ENCODE results near the gene CAMKK2. TPM values are rescaled to one million over a fixed set of nuclear protein-coding genes. Genes with fewer than 3 reads are reported as not detected.

The CAMKK2 gene
- total RNA-seq, 4 donors from 2014 or later: 24.9 to 58.2 (median 38.5) TPM

- DNase-seq (ENCODE audit: low spot score) (no peak), ATAC-seq (ENCODE audit: low FRiP score) (no peak)
- TF ChIP-seq CTCF (IDR thresholded peaks at IDR 0.05): no peak
Observed at GRCh38 chr12:121238604-121239350, 57.7 kb downstream of the CAMKK2 start.

- no peak for TF ChIP-seq CTCF (IDR thresholded peaks at IDR 0.05)
- DNase-seq (ENCODE audit: low spot score): no peak
- no peak for ATAC-seq (ENCODE audit: low FRiP score)
Observed at GRCh38 chr12:121238086-121238485, 58.4 kb downstream of the CAMKK2 start.

- DNase-seq (ENCODE audit: low spot score) (no peak), ATAC-seq (ENCODE audit: low FRiP score) (no peak)
- TF ChIP-seq CTCF (IDR thresholded peaks at IDR 0.05): no peak
Observed at GRCh38 chr12:121237415-121237814, 59.1 kb downstream of the CAMKK2 start.

GRCh38 chr12:121236776-121237175, 59.7 kb downstream of the CAMKK2 start:
- no peak for TF ChIP-seq CTCF (IDR thresholded peaks at IDR 0.05)
- no peak for DNase-seq (ENCODE audit: low spot score)
- ATAC-seq (ENCODE audit: low FRiP score): no peak

GRCh38 chr12:121233628-121234020, 62.9 kb downstream of the CAMKK2 start:
- DNase-seq (ENCODE audit: low spot score) (no peak), ATAC-seq (ENCODE audit: low FRiP score) (no peak)
- TF ChIP-seq CTCF (IDR thresholded peaks at IDR 0.05): no peak

GRCh38 chr12:121232977-121233627, 63.4 kb downstream of the CAMKK2 start:
- TF ChIP-seq CTCF (IDR thresholded peaks at IDR 0.05): no peak
- ATAC-seq (ENCODE audit: low FRiP score): no peak

GRCh38 chr12:121232163-121232562, 64.3 kb downstream of the CAMKK2 start:
- TF ChIP-seq CTCF (IDR thresholded peaks at IDR 0.05): no peak
- DNase-seq (ENCODE audit: low spot score): no peak
- no peak for ATAC-seq (ENCODE audit: low FRiP score)

More at GRCh38 chr12:121232977-121233627, 63.4 kb downstream of the CAMKK2 start:
- no peak for DNase-seq (ENCODE audit: low spot score)
